Measurements from ENCODE around the gene SEC14L5.

The SEC14L5 gene

DNA sequence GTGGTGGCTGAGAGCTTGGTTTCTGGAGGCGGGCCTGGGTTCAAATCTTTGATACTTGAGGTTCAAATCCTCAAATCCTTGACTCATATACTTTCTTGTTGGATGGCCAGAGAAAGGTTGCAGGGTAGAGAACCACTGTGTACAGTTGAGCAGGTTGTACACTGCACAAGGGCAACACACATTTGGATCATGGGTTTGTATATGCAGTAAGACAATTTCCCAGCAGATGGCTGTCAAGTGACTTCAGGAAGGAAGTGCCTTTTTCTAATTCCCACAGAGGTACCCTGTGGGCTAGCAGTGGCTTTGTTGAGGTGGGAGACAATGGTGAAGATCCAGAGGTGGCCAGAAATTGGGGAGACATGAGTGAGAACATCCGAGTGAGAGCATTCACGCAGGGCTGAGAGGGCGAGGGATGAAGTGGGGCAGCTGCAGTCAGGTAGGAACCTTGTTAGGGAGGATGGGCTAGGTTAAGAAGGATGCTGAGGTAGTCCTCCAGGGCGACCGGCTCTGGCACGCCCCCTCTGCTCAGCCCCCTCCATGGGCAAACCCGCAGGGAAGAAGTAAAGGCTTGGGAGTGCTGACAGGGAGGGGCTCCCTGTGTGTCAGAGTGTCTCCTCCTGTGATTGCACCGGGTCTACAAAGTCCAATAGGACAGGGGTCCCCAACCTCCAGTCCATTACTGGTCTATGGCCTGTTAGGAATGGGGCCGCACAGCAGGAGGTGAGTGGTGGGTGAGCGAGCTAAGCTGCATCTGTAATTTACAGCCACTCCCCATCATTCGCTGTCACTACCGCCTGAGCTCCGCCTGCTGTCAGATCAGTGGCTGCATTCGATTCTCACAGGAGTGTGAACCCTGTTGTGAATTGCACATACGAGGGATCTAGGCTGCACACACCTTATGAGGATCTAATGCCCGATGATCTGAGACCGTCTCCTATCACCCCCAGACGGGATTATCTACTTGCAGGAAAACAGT lies 104.9 kb downstream of the SEC14L5 start:
- in situ Hi-C loops (cut with MboI; ENCODE audit: low sequenced_read_pairs): no loop called here

DNA sequence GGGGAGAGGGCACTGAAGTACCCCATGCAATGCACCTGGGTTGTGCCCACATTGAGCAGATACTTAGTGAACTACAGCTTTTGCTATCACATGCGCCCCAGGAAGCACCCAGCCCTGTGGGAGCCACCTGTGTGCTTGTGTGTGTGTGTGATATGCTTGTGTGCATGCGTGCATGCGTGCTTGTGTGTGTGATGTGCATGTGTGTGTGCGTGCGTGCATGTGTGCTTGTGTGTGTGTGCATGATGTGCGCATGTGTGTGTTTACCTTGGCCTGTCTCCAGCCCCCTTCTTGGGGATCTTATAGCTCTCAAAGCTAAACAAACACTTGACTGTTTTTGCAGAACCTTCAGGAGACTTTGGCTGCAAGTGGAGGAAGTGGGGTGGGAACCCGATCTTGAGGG lies 106.8 kb downstream of the SEC14L5 start:
- in situ Hi-C loops (cut with MboI; ENCODE audit: low sequenced_read_pairs): no loop called here

DNA sequence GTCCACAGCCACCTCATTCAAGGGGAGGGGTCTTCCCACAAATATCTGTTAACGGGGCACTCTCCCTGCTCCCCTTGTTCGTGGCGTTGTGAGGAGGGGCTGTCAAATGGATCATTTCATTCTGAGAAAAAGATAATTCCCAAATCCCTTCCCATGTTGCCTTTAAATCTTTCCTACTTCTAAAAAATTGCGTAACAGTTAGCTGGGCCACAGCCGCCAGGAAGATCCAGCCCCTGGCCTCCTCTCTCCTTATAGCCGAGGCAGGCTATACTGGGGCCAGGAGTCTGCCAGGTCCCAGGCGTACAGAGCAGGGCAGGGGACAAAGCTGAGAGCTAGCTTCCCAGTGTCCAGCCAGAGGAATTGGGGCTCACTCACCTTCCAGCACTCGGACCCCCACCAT lies 107.2 kb downstream of the SEC14L5 start:
- in situ Hi-C loops (cut with MboI; ENCODE audit: low sequenced_read_pairs): no loop called here

DNA sequence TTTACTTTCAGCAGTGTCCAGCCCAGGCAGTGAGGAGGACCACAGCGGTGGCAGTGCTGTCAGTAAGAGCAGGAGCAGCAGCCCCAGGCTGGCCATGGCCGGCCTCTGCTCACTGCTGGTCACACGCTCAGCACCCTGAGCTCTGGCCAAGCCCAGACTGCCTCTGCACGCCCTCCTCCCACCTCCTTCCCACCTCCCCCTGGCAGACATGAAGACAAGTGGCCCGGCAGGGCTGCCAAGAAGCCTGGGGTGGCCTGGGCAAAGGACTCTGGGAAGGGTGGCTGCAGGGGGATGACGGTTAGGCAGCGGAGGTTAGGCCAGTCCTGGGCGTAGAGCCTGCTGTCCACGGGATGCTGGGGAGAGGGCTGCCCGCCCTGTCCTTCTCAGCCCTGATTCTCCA lies 107.7 kb downstream of the SEC14L5 start, which contains the start of gene C16orf89:
C16orf89 (minus strand) TSS at position 144 of the 400 bp plus-strand sequence; CDS start at position 96, 48 bp downstream.
- in situ Hi-C loops (cut with MboI; ENCODE audit: low sequenced_read_pairs): no loop called here

DNA sequence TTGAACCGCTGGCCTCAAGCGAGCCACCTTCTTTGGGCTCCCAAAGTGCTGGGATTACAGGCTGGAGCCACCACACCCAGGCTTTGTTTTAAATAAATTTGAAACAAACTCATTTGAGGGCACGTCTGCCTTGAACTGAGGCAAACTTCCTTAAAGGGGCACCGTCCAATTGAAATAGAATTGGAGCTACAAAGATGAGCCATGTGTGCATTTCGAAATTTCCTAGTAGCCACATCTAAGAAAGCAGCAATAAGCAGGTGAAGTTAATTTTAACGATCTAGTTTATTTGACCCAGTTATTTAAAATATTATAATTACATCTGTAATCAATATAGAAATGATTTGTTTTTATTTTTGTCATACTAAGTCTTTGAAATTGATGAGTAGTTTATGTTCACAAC lies 108.4 kb downstream of the SEC14L5 start:
- in situ Hi-C loops (cut with MboI; ENCODE audit: low sequenced_read_pairs): no loop called here
